Body of pancreas (tissue), 4 donors: ENCODE results near the gene STK17A.

Source experiments
- CTCF ChIP-seq, 7 experiments: fragments of 450-650 bp in 4 of 7; fragments of 200-600 bp in 3 of 7; sonication (generic) in 3 of 7; IDR thresholded peaks; one replicate each; pipeline ENCODE4 v1.5.1; 2016 to 2019; ENCODE audit warnings: antibody characterized with exemption in 7 of 7
- POLR2A ChIP-seq, 3 donors: fragments of 450-650 bp; IDR thresholded peaks; one replicate each; pipeline ENCODE4 v1.6.1; 2016; ENCODE audit warnings: antibody characterized with exemption in 3 of 3, mild to moderate bottlenecking in 2 of 3

- TF ChIP-seq POLR2A (IDR thresholded peaks at IDR 0.05) = no peak
- TF ChIP-seq CTCF (IDR thresholded peaks at IDR 0.05) = no peak
Measured at GRCh38 chr7:43542716-43543115, 40.2 kb upstream of the STK17A start.
